Liver (tissue), 9 donors: ENCODE results near the gene GABRA1. TPM values are rescaled to one million over a fixed set of nuclear protein-coding genes. Genes with fewer than 3 reads are reported as not detected.

Source experiments
- DNase-seq: peaks from one replicate; pipeline ENCODE4 v3.0.0-alpha.2; 2017; ENCODE audit warnings: low spot score
- H3K27ac ChIP-seq, 2 donors: one replicate each; pipeline ENCODE4 v1.7.0; 2013; ENCODE audit warnings: inconsistent platforms in 2 of 2, low read length in 2 of 2, control low read depth in 1 of 2, low read depth in 1 of 2, mild to moderate bottlenecking in 1 of 2
- H3K27me3 ChIP-seq, 4 donors: one replicate each; pipeline versions ENCODE4 v1.6.1 to v1.7.0; 2013; ENCODE audit warnings: low read length in 3 of 4, inconsistent platforms in 1 of 4, mild to moderate bottlenecking in 1 of 4, moderate library complexity in 1 of 4; ENCODE audit not compliant: control insufficient read depth in 4 of 4, insufficient read depth in 4 of 4
- H3K36me3 ChIP-seq, 4 donors: one replicate each; pipeline versions ENCODE4 v1.6.1 to v1.7.0; 2013; ENCODE audit warnings: low read length in 3 of 4, mild to moderate bottlenecking in 3 of 4, low read depth in 1 of 4, moderate library complexity in 1 of 4; ENCODE audit not compliant: control insufficient read depth in 4 of 4, insufficient read depth in 3 of 4
- H3K4me1 ChIP-seq, 4 donors: one replicate each; pipeline versions ENCODE4 v1.6.1 to v1.7.0; 2013; ENCODE audit warnings: low read length in 3 of 4, mild to moderate bottlenecking in 3 of 4, moderate library complexity in 1 of 4; ENCODE audit not compliant: control insufficient read depth in 4 of 4, insufficient read depth in 4 of 4
- H3K4me3 ChIP-seq, 3 donors: one replicate each; pipeline versions ENCODE4 v1.6.1 to v1.7.0; 2013; ENCODE audit warnings: low read length in 3 of 3, control low read depth in 1 of 3, low read depth in 1 of 3, mild to moderate bottlenecking in 1 of 3
- H3K9ac ChIP-seq, 2 donors: one replicate each; pipeline ENCODE4 v1.7.0; 2013; ENCODE audit warnings: low read length in 2 of 2, mild to moderate bottlenecking in 2 of 2, moderate library complexity in 2 of 2, control low read depth in 1 of 2, low read depth in 1 of 2
- H3K9me3 ChIP-seq, 4 donors: one replicate each; pipeline versions ENCODE4 v1.6.1 to v1.7.0; 2013; ENCODE audit warnings: low read length in 3 of 4; ENCODE audit not compliant: control insufficient read depth in 4 of 4
- ATF3 ChIP-seq: IDR thresholded peaks from 2 replicates; pipeline ENCODE4 v1.6.1; 2016; ENCODE audit warnings: antibody characterized with exemption
- CTCF ChIP-seq: fragments of 150-350 bp; IDR thresholded peaks from 2 replicates; pipeline ENCODE4 v1.5.1; 2017; ENCODE audit warnings: improper control_type of control experiment, low read depth, low read length; ENCODE audit not compliant: missing input control
- EGR1 ChIP-seq, 2 donors: IDR thresholded peaks; 2 replicates each; pipeline ENCODE4 v1.6.1; 2016 to 2018; ENCODE audit warnings: antibody characterized with exemption in 2 of 2, low read depth in 2 of 2
- FOXA1 ChIP-seq: IDR thresholded peaks from 2 replicates; pipeline ENCODE4 v1.6.1; 2016; ENCODE audit warnings: antibody characterized with exemption
- FOXA2 ChIP-seq: IDR thresholded peaks from 2 replicates; pipeline ENCODE4 v1.6.1; 2016; ENCODE audit warnings: antibody characterized with exemption
- GABPA ChIP-seq, 2 donors: IDR thresholded peaks in 1 of 2; conservative IDR thresholded peaks in 1 of 2; 2 replicates each; pipeline ENCODE4 v1.6.1; 2016; ENCODE audit warnings: antibody characterized with exemption in 2 of 2, mild to moderate bottlenecking in 1 of 2, moderate library complexity in 1 of 2
- HNF4A ChIP-seq, 2 donors: conservative IDR thresholded peaks; 2 replicates each; pipeline ENCODE4 v1.6.1; 2016; ENCODE audit warnings: antibody characterized with exemption in 2 of 2, mild to moderate bottlenecking in 2 of 2
- HNF4G ChIP-seq: IDR thresholded peaks from 2 replicates; pipeline ENCODE4 v1.6.1; 2016; ENCODE audit warnings: antibody characterized with exemption
- JUND ChIP-seq, 2 donors: IDR thresholded peaks; 2 replicates each; pipeline ENCODE4 v1.6.1; 2016; ENCODE audit warnings: antibody characterized with exemption in 2 of 2
- MAX ChIP-seq: IDR thresholded peaks from 2 replicates; pipeline ENCODE4 v1.6.1; 2016; ENCODE audit warnings: antibody characterized with exemption
- NR2F2 ChIP-seq: IDR thresholded peaks from 2 replicates; pipeline ENCODE4 v1.6.1; 2016; ENCODE audit warnings: antibody characterized with exemption
- RAD21 ChIP-seq, 2 donors: IDR thresholded peaks; 2 replicates each; pipeline ENCODE4 v1.6.1; 2016; ENCODE audit warnings: antibody characterized with exemption in 2 of 2, mild to moderate bottlenecking in 2 of 2
- REST ChIP-seq: IDR thresholded peaks from 2 replicates; pipeline ENCODE4 v1.6.1; 2016; ENCODE audit warnings: antibody characterized with exemption, mild to moderate bottlenecking
- RXRA ChIP-seq, 2 donors: IDR thresholded peaks; 2 replicates each; pipeline ENCODE4 v1.6.1; 2017 to 2018; ENCODE audit warnings: antibody characterized with exemption in 2 of 2, mild to moderate bottlenecking in 1 of 2
- SP1 ChIP-seq: IDR thresholded peaks from 2 replicates; pipeline ENCODE4 v1.6.1; 2018; ENCODE audit warnings: antibody characterized with exemption, mild to moderate bottlenecking
- TAF1 ChIP-seq: conservative IDR thresholded peaks from 2 replicates; pipeline ENCODE4 v1.6.1; 2016; ENCODE audit warnings: antibody characterized with exemption, mild to moderate bottlenecking
- YY1 ChIP-seq: IDR thresholded peaks from 2 replicates; pipeline ENCODE4 v1.6.1; 2016; ENCODE audit warnings: antibody characterized with exemption, mild to moderate bottlenecking
- ZBTB33 ChIP-seq: IDR thresholded peaks from 2 replicates; pipeline ENCODE4 v1.6.1; 2016; ENCODE audit warnings: antibody characterized with exemption
- WGBS: extraction: QIAGEN DNeasy Blood & Tissue Kit; methylation state at CpG from one replicate; pipeline ENCODE4 v1.1.7; 2013; 5-methylcytosine and 5-hydroxymethylcytosine counted together
- polyA plus RNA-seq, 2 donors: library from polyadenylated mRNA; stranded (reverse) in 1 of 2; unstranded in 1 of 2; fragments of 200-250 nt in 1 of 2; fragments of >200 nt in 1 of 2; fragmentation: Nextera tagmentation in 1 of 2; extraction: Ambion mirVana in 1 of 2; gene quantifications; one replicate each; pipeline versions ENCODE4 v1.2.1 to v1.2.3, GENCODE V29; 2013 to 2015
- total RNA-seq, 2 donors: library from RNA; depleted of rRNA; stranded (reverse); fragments of >200 nt; gene quantifications; one replicate each; pipeline ENCODE4 v1.2.3, GENCODE V29; 2014
- donor health status: healthy.
- donor health status: healthy.
- donor health status: healthy.
- donor health status: healthy.
- donor health status: healthy.

The GABRA1 gene
- total and polyA plus RNA-seq, 4 donors = not detected

- no peaks in the 10 kb centered on the region for H3K36me3 ChIP-seq
- no peaks in the 10 kb centered on the region for H3K27me3 ChIP-seq
- no peak overlapping the region for H3K27ac ChIP-seq
- 63% methylated on average over 7 of the region's 7 CpGs for WGBS
- H3K9me3 ChIP-seq = no peaks in the 10 kb centered on the region
- no peak for DNase-seq
- H3K4me1 ChIP-seq = no peaks in the 10 kb centered on the region
- no peak overlapping the region for H3K4me3 ChIP-seq
- no peak overlapping the region for H3K9ac ChIP-seq
- TF ChIP-seq FOXA2 (no peak), TAF1 (no peak), SP1 (no peak), ZBTB33 (no peak), GABPA (IDR thresholded peaks at IDR 0.05 in 1 of 2, conservative IDR thresholded peaks at IDR 0.05 in 1 of 2) (no peak), CTCF (no peak), REST (no peak), ATF3 (no peak), MAX (no peak), HNF4G (no peak), RXRA (IDR thresholded peaks at IDR 0.05) (no peak), JUND (IDR thresholded peaks at IDR 0.05) (no peak), EGR1 (IDR thresholded peaks at IDR 0.05; ENCODE audit: low read depth in 2 of 2) (no peak), HNF4A (conservative IDR thresholded peaks at IDR 0.05) (no peak), YY1 (no peak), RAD21 (IDR thresholded peaks at IDR 0.05) (no peak)
These were observed 49.1 kb downstream of the GABRA1 start for GRCh38 chr5:161897033-161897432.

- H3K9ac ChIP-seq = no peak overlapping the region
- no peak overlapping the region for H3K27ac ChIP-seq
- no peaks in the 10 kb centered on the region for H3K4me1 ChIP-seq
These were observed 51.7 kb downstream of the GABRA1 start for GRCh38 chr5:161899590-161899989.

More at GRCh38 chr5:161899590-161899989, 51.7 kb downstream of the GABRA1 start:
- no peak for TF ChIP-seq REST
- no peak for TF ChIP-seq NR2F2
- no peak for TF ChIP-seq RXRA (IDR thresholded peaks at IDR 0.05)
- no peak for TF ChIP-seq ATF3
- no peak for TF ChIP-seq ZBTB33
- TF ChIP-seq HNF4G = no peak
- TF ChIP-seq TAF1 = no peak
- TF ChIP-seq SP1 = no peak
- no peak for TF ChIP-seq GABPA (IDR thresholded peaks at IDR 0.05 in 1 of 2, conservative IDR thresholded peaks at IDR 0.05 in 1 of 2)
- TF ChIP-seq YY1 = no peak
- TF ChIP-seq MAX = no peak
- no peak for TF ChIP-seq JUND (IDR thresholded peaks at IDR 0.05)
- TF ChIP-seq FOXA1 = no peak
- DNase-seq = no peak
- Histone ChIP-seq H3K36me3 (no peaks in the 10 kb centered on the region), H3K27me3 (no peaks in the 10 kb centered on the region), H3K9me3 (no peaks in the 10 kb centered on the region), H3K4me3 (no peak overlapping the region)
